IMR-90 (cell line): ENCODE data around the gene RNF144B. TPM values are rescaled to one million over a fixed set of nuclear protein-coding genes. Genes with fewer than 3 reads are reported as not detected.

Source experiments
- ATAC-seq: fragments of 200-7000 bp; cut with Tn5 transposase; 2 replicates; pipeline ENCODE4 v1.9.1; 2020; ENCODE audit warnings: low read depth, mild to moderate bottlenecking, moderate library complexity
- BruUV-seq: library from RNA; stranded (reverse); fragments of 400-500 nt; replicated peaks from 2 replicates; lab custom pipeline; 2021; lab: Mats Ljungman, UMichigan
- CTCF ChIA-PET: fragments of 300-600 bp; formaldehyde crosslinking; extraction: SDS; loops from one replicate; lab custom pipeline; 2021; ENCODE audit warnings: antibody characterized with exemption; lab: Yijun Ruan, JAX
- POLR2A ChIA-PET: fragments of 300-600 bp; sonication (Branson Sonifier 250); formaldehyde crosslinking; loops from one replicate; lab custom pipeline; 2022; ENCODE audit warnings: antibody characterized with exemption; ENCODE audit not compliant: unreplicated experiment; lab: Charles Lee
- DNase-seq: peaks from one replicate; pipeline ENCODE4 v3.0.0; 2013
- H2AFZ ChIP-seq: replicated peaks from 2 replicates; pipeline ENCODE3; 2013; ENCODE audit warnings: low read length, mild to moderate bottlenecking; ENCODE audit not compliant: poor library complexity
- H2AK5ac ChIP-seq: 2 replicates; pipeline ENCODE4 v1.6.1; 2013; ENCODE audit warnings: low read depth, low read length, inconsistent platforms
- H2AK9ac ChIP-seq: replicated peaks from 2 replicates; pipeline ENCODE3; 2013; ENCODE audit warnings: mild to moderate bottlenecking, low read depth, low read length, moderate library complexity; ENCODE audit not compliant: poor library complexity
- H2BK120ac ChIP-seq: 2 replicates; pipeline ENCODE4 v1.6.1; 2013; ENCODE audit warnings: low read depth, low read length, inconsistent platforms
- H2BK15ac ChIP-seq: 3 replicates; pipeline ENCODE4 v1.6.1; 2013; ENCODE audit warnings: low read depth, low read length, inconsistent platforms
- H2BK20ac ChIP-seq: 2 replicates; pipeline ENCODE4 v1.6.1; 2013; ENCODE audit warnings: low read depth, mild to moderate bottlenecking, inconsistent platforms, low read length, moderate library complexity
- H2BK5ac ChIP-seq: 2 replicates; pipeline ENCODE4 v1.6.1; 2013; ENCODE audit warnings: mild to moderate bottlenecking, low read depth, low read length, inconsistent platforms; ENCODE audit not compliant: poor library complexity, severe bottlenecking
- H3K14ac ChIP-seq: replicated peaks from 2 replicates; pipeline ENCODE4 v1.6.1; 2013; ENCODE audit warnings: low read depth, low read length, inconsistent platforms
- H3K18ac ChIP-seq: 2 replicates; pipeline ENCODE4 v1.6.1; 2013; ENCODE audit warnings: low read depth, low read length, control low read depth
- H3K23ac ChIP-seq: 2 replicates; pipeline ENCODE4 v1.6.1; 2013; ENCODE audit warnings: low read depth, low read length, inconsistent platforms
- H3K27ac ChIP-seq: 2 replicates; pipeline ENCODE4 v1.5.1; 2013; ENCODE audit warnings: mild to moderate bottlenecking, control low read depth, low read length; ENCODE audit not compliant: insufficient read depth
- H3K27me3 ChIP-seq: 2 replicates; pipeline ENCODE4 v1.6.1; 2013; ENCODE audit warnings: low read length; ENCODE audit not compliant: control insufficient read depth, insufficient read depth
- H3K36me3 ChIP-seq: 2 replicates; pipeline ENCODE4 v1.6.1; 2013; ENCODE audit warnings: low read length, mixed read lengths; ENCODE audit not compliant: control insufficient read depth, insufficient read depth
- H3K4ac ChIP-seq: 2 replicates; pipeline ENCODE4 v1.6.1; 2013; ENCODE audit warnings: low read depth, low read length, inconsistent platforms
- H3K4me1 ChIP-seq: 2 replicates; pipeline ENCODE4 v1.6.1; 2013; ENCODE audit warnings: low read length, mixed read lengths; ENCODE audit not compliant: control insufficient read depth, insufficient read depth
- H3K4me2 ChIP-seq: 2 replicates; pipeline ENCODE4 v1.6.1; 2013; ENCODE audit warnings: low read depth, mild to moderate bottlenecking, control low read depth, low read length, moderate library complexity
- H3K4me3 ChIP-seq: 2 replicates; pipeline ENCODE4 v1.5.1; 2013; ENCODE audit warnings: low read depth, mild to moderate bottlenecking, control low read depth, low read length, moderate library complexity; ENCODE audit not compliant: insufficient read depth
- H3K56ac ChIP-seq: 2 replicates; pipeline ENCODE4 v1.6.1; 2013; ENCODE audit warnings: low read length, inconsistent platforms; ENCODE audit not compliant: insufficient read depth; ENCODE audit errors: extremely low read depth
- H3K79me1 ChIP-seq, 2 experiments: 2 replicates each; pipeline ENCODE4 v1.6.1; 2013; ENCODE audit warnings: low read length in 2 of 2, inconsistent platforms in 1 of 2, low read depth in 1 of 2
- H3K9ac ChIP-seq: 2 replicates; pipeline ENCODE4 v1.6.1; 2013; ENCODE audit warnings: low read depth, low read length, control low read depth
- H3K9me1 ChIP-seq: 2 replicates; pipeline ENCODE4 v1.6.1; 2013; ENCODE audit warnings: low read length, inconsistent platforms; ENCODE audit not compliant: insufficient read depth
- H3K9me3 ChIP-seq: 2 replicates; pipeline ENCODE4 v1.6.1; 2013; ENCODE audit warnings: low read length; ENCODE audit not compliant: control insufficient read depth, insufficient read depth
- H4K20me1 ChIP-seq: 2 replicates; pipeline ENCODE4 v1.6.1; 2013; ENCODE audit warnings: low read length, inconsistent platforms; ENCODE audit not compliant: insufficient read depth
- H4K5ac ChIP-seq: 2 replicates; pipeline ENCODE4 v1.6.1; 2013; ENCODE audit warnings: mild to moderate bottlenecking, low read depth, low read length, control low read depth
- H4K8ac ChIP-seq, 2 experiments: 2 replicates each; pipeline ENCODE4 v1.6.1; 2013; ENCODE audit warnings: low read depth in 2 of 2, low read length in 2 of 2, control low read depth in 1 of 2, inconsistent platforms in 1 of 2
- H4K91ac ChIP-seq: 2 replicates; pipeline ENCODE4 v1.6.1; 2013; ENCODE audit warnings: low read depth, low read length, inconsistent platforms; ENCODE audit not compliant: insufficient read depth
- BHLHE40 ChIP-seq: fragments of 150-350 bp; IDR thresholded peaks from 2 replicates; pipeline ENCODE4 v1.6.1; 2016; ENCODE audit warnings: mild to moderate bottlenecking, low read depth, low read length
- CEBPB ChIP-seq: IDR thresholded peaks from 2 replicates; pipeline ENCODE4 v1.6.1; 2012; ENCODE audit warnings: low read depth, low read length, improper control_type of control experiment
- CHD1 ChIP-seq: IDR thresholded peaks from 2 replicates; pipeline ENCODE4 v1.6.1; 2012; ENCODE audit warnings: low read depth, low read length, improper control_type of control experiment
- FOS ChIP-seq: fragments of 150-350 bp; IDR thresholded peaks from 2 replicates; pipeline ENCODE4 v1.6.1; 2016; ENCODE audit warnings: low read depth, low read length
- MAFK ChIP-seq: IDR thresholded peaks from 2 replicates; pipeline ENCODE4 v1.6.1; 2012; ENCODE audit warnings: low read depth, low read length, improper control_type of control experiment
- MAZ ChIP-seq: IDR thresholded peaks from 2 replicates; pipeline ENCODE4 v1.6.1; 2012; ENCODE audit warnings: low read depth, mild to moderate bottlenecking, low read length, improper control_type of control experiment, moderate library complexity, borderline replicate concordance
- MXI1 ChIP-seq: IDR thresholded peaks from 2 replicates; pipeline ENCODE4 v1.6.1; 2012; ENCODE audit warnings: low read depth, mild to moderate bottlenecking, low read length, moderate library complexity, borderline replicate concordance
- NFE2L2 ChIP-seq: fragments of 150-350 bp; IDR thresholded peaks from 2 replicates; pipeline ENCODE4 v1.6.1; 2016; ENCODE audit warnings: low read depth, mild to moderate bottlenecking, low read length
- POLR2A ChIP-seq: IDR thresholded peaks from 2 replicates; pipeline ENCODE4 v1.6.1; 2012; ENCODE audit warnings: mild to moderate bottlenecking, low read depth, low read length
- RAD21 ChIP-seq: IDR thresholded peaks from 2 replicates; pipeline ENCODE4 v1.6.1; 2012; ENCODE audit warnings: low read length, improper control_type of control experiment
- RCOR1 ChIP-seq: IDR thresholded peaks from 2 replicates; pipeline ENCODE4 v1.6.1; 2012; ENCODE audit warnings: mild to moderate bottlenecking, low read length, improper control_type of control experiment; ENCODE audit not compliant: insufficient replicate concordance
- RFX5 ChIP-seq: IDR thresholded peaks from 2 replicates; pipeline ENCODE4 v1.8.0; 2012; ENCODE audit warnings: low read depth, mild to moderate bottlenecking, low read length, moderate library complexity
- SMC3 ChIP-seq: fragments of 150-350 bp; IDR thresholded peaks from 2 replicates; pipeline ENCODE4 v1.6.1; 2016; ENCODE audit warnings: low read depth, mild to moderate bottlenecking, antibody characterized with exemption, low read length, moderate library complexity
- WGBS, 2 experiments: methylation state at CpG; one replicate each; pipeline versions ENCODE4 v1.1.5 to v1.1.7; 2013; ENCODE audit warnings: missing lambda C conversion rate in 2 of 2; ENCODE audit not compliant: insufficient read length in 1 of 2; ENCODE audit errors: extremely low coverage in 2 of 2; 5-methylcytosine and 5-hydroxymethylcytosine counted together
- dilution Hi-C: fragments of 300-500 bp; cut with HindIII; formaldehyde crosslinking; loops from one replicate; pipeline ENCODE4 v1.14.3; 2018; ENCODE audit warnings: low sequenced_read_pairs; ENCODE audit not compliant: unreplicated experiment
- in situ Hi-C: fragments of 300-500 bp; cut with MboI; formaldehyde crosslinking; loops from 3 replicates; pipeline ENCODE4 v1.14.3; 2019; ENCODE audit warnings: low sequenced_read_pairs, inconsistent platforms, mixed read lengths
- intact Hi-C: fragments of 100-400 bp; cut with micrococcal nuclease; formaldehyde crosslinking; loops from 2 replicates; pipeline ENCODE4 v1.10.0; 2022
- polyA plus RNA-seq, 3 experiments: library from polyadenylated mRNA; depleted of rRNA; stranded (reverse); fragments of >200 nt; gene quantifications; 2 replicates each; pipeline ENCODE4 v1.2.3, GENCODE V29; 2012; ENCODE audit warnings: low replicate concordance in 1 of 3
- total RNA-seq: library from RNA; depleted of rRNA; stranded (reverse); fragments of >200 nt; gene quantifications from 2 replicates; pipeline ENCODE4 v1.2.3, GENCODE V29; 2012
- TF ChIP-seq, protein P1 (sequence below): fragments of 150-350 bp; IDR thresholded peaks from 2 replicates; pipeline ENCODE4 v1.6.1; 2016; ENCODE audit warnings: low read depth, mild to moderate bottlenecking, low read length, moderate library complexity, borderline replicate concordance
- TF ChIP-seq, protein P2 (sequence below): fragments of 150-350 bp; IDR thresholded peaks from 2 replicates; pipeline ENCODE4 v1.6.1; 2017; ENCODE audit warnings: mild to moderate bottlenecking, antibody characterized with exemption, low read length, low read depth
- TF ChIP-seq, protein P3 (sequence below): conservative IDR thresholded peaks from 2 replicates; pipeline ENCODE4 v1.5.1; 2012; ENCODE audit warnings: mild to moderate bottlenecking, low read depth, low read length, improper control_type of control experiment

RNF144B gene
- total and polyA plus RNA-seq, 2 of the 4 experiments (the other 2 are of a cell fraction): 0.44 to 2.7 TPM

DNA sequence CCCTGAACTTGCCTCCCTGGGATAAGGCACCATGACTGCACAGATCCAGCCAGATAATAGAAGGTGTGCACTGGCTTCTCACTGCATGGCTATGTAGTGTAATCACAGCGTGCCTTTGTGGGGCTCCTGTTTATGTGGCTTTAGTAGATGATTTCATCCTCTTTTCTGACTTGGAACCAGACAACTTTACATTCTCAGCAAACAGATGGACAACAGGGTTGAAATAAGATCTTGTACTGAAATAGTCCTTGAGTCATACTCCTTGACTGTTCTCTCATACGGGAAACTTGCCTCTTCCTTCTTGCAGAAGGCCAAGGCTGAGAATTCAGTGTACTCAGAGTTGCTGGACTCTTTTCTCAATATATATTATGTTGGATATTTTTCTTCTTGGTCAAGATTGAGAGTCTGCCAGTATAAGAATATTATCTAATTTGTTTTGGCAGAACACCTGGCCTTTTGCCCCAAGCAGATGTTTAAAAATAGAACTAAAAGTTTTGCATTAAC, 25.0 kb upstream of the RNF144B start:
- Histone ChIP-seq H4K20me1 (peaks cover 3% of the 10 kb centered on the region; the same call in 1 of the 2 replicates), H3K18ac (no peak overlapping the region), H2BK20ac (no peak overlapping the region), H4K91ac (no peak overlapping the region), H3K36me3 (no peaks in the 10 kb centered on the region), H2BK5ac (peak overlapping the region; percentile 90), H3K14ac (no peak overlapping the region), H3K4me1 (peaks cover 4% of the 10 kb centered on the region; the same call in 1 of the 2 replicates), H2BK120ac (no peak overlapping the region), H3K4ac (no peak overlapping the region), H3K4me3 (no peak overlapping the region), H3K4me2 (no peak overlapping the region), H3K27ac (peak overlapping the region; percentile 44), H3K9me3 (no peaks in the 10 kb centered on the region), H3K27me3 (no peaks in the 10 kb centered on the region), H4K8ac (no peak overlapping the region), H2AK5ac (no peak overlapping the region), H2BK15ac (no peak overlapping the region), H3K56ac (no peak overlapping the region), H3K79me1 (no peaks in the 10 kb centered on the region), H2AK9ac (no peak overlapping the region), H3K23ac (no peak overlapping the region), H3K9ac (no peak overlapping the region), H3K9me1 (peaks cover 3% of the 10 kb centered on the region; the same call in 1 of the 2 replicates), H4K5ac (no peak overlapping the region), H2AFZ (no peak overlapping the region)
- ATAC-seq (peak; percentile 97), DNase-seq (peak; percentile 98)
- intact Hi-C loops: no loop called here
- POLR2A ChIA-PET: no interaction called here
- no peak for TF ChIP-seq MAZ
- TF ChIP-seq SMC3: no peak
- peak; percentile 25; the same call in 1 of the 2 replicates for TF ChIP-seq CEBPB
- no peak for TF ChIP-seq RAD21
- no peak for TF ChIP-seq POLR2A
- peak; percentile 43; the same call in 1 of the 2 replicates for TF ChIP-seq NFE2L2
- no peak for TF ChIP-seq CHD1
- TF ChIP-seq FOS: 0 out of 2 replicates have a peak, but pooled peaks have one; percentile 35
- TF ChIP-seq, protein P1, sequence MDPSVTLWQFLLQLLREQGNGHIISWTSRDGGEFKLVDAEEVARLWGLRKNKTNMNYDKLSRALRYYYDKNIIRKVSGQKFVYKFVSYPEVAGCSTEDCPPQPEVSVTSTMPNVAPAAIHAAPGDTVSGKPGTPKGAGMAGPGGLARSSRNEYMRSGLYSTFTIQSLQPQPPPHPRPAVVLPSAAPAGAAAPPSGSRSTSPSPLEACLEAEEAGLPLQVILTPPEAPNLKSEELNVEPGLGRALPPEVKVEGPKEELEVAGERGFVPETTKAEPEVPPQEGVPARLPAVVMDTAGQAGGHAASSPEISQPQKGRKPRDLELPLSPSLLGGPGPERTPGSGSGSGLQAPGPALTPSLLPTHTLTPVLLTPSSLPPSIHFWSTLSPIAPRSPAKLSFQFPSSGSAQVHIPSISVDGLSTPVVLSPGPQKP: no peak
- TF ChIP-seq, protein P2, sequence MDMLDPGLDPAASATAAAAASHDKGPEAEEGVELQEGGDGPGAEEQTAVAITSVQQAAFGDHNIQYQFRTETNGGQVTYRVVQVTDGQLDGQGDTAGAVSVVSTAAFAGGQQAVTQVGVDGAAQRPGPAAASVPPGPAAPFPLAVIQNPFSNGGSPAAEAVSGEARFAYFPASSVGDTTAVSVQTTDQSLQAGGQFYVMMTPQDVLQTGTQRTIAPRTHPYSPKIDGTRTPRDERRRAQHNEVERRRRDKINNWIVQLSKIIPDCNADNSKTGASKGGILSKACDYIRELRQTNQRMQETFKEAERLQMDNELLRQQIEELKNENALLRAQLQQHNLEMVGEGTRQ: no peak
- TF ChIP-seq BHLHE40: peak; percentile 72
- TF ChIP-seq MXI1: no peak
- TF ChIP-seq RCOR1: no peak
- no peak for TF ChIP-seq RFX5
- TF ChIP-seq, protein P3, sequence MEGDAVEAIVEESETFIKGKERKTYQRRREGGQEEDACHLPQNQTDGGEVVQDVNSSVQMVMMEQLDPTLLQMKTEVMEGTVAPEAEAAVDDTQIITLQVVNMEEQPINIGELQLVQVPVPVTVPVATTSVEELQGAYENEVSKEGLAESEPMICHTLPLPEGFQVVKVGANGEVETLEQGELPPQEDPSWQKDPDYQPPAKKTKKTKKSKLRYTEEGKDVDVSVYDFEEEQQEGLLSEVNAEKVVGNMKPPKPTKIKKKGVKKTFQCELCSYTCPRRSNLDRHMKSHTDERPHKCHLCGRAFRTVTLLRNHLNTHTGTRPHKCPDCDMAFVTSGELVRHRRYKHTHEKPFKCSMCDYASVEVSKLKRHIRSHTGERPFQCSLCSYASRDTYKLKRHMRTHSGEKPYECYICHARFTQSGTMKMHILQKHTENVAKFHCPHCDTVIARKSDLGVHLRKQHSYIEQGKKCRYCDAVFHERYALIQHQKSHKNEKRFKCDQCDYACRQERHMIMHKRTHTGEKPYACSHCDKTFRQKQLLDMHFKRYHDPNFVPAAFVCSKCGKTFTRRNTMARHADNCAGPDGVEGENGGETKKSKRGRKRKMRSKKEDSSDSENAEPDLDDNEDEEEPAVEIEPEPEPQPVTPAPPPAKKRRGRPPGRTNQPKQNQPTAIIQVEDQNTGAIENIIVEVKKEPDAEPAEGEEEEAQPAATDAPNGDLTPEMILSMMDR: no peak
- TF ChIP-seq MAFK: no peak; the same call in 1 of the 2 replicates
- no CpG with 5 or more reads among the region's 2 CpGs for WGBS, 2 experiments
- BruUV-seq: no TSS peak
- dilution Hi-C loops: no loop called here
- CTCF ChIA-PET: interaction anchor here (0.6 kb wide), 1 partner anchor 25 kb away, joined by 3 read pairs; the partner anchor contains the start of gene RNF144B
- in situ Hi-C loops: no loop called here
